Kidney epithelial cell (primary cell): Measurements from ENCODE around the gene L3MBTL4. TPM values are rescaled to one million over a fixed set of nuclear protein-coding genes. Genes with fewer than 3 reads are reported as not detected.

Experiments
- DNase-seq: peaks from one replicate; pipeline ENCODE4 v3.0.0-alpha.2; 2010; ENCODE audit warnings: low read depth
- H3K27me3 ChIP-seq: 2 replicates; pipeline ENCODE4 v1.6.0; 2011; ENCODE audit warnings: low read length; ENCODE audit not compliant: control insufficient read depth, insufficient read depth
- H3K36me3 ChIP-seq: 2 replicates; pipeline ENCODE4 v1.5.1; 2011; ENCODE audit warnings: low read length; ENCODE audit not compliant: control insufficient read depth, insufficient read depth
- H3K4me3 ChIP-seq: 2 replicates; pipeline ENCODE4 v1.5.1; 2011; ENCODE audit warnings: low read depth, mild to moderate bottlenecking, control low read depth, low read length
- total RNA-seq: library from RNA; depleted of rRNA; stranded (reverse); fragments of >200 nt; gene quantifications from 2 replicates; pipeline ENCODE4 v1.2.3, GENCODE V29; 2015
- TF ChIP-seq, protein P1 (sequence below): IDR thresholded peaks from 2 replicates; pipeline ENCODE4 v1.5.1; 2011; ENCODE audit warnings: mild to moderate bottlenecking, moderate library complexity, low read length, control low read depth, inconsistent platforms; ENCODE audit not compliant: insufficient read depth, poor library complexity, severe bottlenecking

Gene L3MBTL4
- total RNA-seq, 1 donor from 2014 or later = 9.8 TPM

DNA sequence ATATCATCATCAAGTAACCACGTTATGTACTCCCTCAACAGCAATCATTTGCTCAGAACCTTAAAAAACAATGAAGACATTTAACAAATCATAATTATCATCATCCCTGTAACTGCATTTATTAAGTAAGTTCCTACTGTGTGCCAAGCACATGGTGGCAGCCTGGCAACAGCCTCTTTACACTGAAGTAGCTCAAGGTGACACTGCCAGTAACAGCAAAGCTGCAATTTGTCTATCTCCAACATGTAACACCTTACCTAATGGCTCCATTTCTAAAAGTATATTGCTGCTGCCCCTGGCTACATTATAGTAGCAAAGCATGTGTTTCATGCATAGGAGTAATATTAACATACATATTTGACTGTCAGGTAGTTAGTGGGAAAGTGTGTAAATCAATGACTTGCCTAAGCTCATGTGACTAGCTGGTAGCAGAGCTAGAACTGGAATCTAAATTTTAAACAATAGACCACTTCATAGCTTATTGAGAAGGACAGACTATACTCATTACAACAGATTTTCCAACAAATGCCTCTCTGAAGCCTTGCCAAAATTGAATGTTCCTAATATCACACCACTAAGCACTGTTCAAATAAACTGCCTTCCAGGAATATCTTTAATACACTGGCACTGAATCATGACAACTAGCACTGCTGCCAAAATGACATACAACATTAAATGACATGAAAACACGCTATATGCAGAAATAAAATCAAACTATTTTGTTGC, 86.7 kb downstream of the L3MBTL4 start:
- Histone ChIP-seq H3K4me3 (no peak overlapping the region), H3K27me3 (no peaks in the 10 kb centered on the region), H3K36me3 (no peaks in the 10 kb centered on the region)
- TF ChIP-seq, protein P1, sequence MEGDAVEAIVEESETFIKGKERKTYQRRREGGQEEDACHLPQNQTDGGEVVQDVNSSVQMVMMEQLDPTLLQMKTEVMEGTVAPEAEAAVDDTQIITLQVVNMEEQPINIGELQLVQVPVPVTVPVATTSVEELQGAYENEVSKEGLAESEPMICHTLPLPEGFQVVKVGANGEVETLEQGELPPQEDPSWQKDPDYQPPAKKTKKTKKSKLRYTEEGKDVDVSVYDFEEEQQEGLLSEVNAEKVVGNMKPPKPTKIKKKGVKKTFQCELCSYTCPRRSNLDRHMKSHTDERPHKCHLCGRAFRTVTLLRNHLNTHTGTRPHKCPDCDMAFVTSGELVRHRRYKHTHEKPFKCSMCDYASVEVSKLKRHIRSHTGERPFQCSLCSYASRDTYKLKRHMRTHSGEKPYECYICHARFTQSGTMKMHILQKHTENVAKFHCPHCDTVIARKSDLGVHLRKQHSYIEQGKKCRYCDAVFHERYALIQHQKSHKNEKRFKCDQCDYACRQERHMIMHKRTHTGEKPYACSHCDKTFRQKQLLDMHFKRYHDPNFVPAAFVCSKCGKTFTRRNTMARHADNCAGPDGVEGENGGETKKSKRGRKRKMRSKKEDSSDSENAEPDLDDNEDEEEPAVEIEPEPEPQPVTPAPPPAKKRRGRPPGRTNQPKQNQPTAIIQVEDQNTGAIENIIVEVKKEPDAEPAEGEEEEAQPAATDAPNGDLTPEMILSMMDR = no peak
- DNase-seq = no peak

DNA sequence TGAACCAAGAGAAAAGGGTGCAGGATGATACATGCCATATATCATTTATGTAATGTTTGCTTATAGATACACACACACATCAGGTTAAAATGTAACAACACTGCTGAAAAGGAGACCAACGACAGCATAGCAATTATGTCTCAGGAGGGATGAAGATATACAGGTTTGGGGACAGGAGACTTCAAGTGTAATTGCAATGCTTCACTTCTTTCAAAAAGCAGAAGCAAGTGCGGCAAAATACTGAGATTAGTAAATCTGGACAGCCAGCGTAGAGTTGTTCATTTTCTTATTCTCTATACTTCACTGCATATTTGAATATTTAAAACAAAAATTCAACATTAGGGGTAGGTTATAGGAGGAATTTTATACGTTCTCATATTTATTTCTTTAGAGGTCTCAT, 87.2 kb downstream of the L3MBTL4 start:
- Histone ChIP-seq H3K36me3 (no peaks in the 10 kb centered on the region), H3K27me3 (no peaks in the 10 kb centered on the region), H3K4me3 (no peak overlapping the region)
- no peak for DNase-seq
- TF ChIP-seq, protein P1 = no peak

DNA sequence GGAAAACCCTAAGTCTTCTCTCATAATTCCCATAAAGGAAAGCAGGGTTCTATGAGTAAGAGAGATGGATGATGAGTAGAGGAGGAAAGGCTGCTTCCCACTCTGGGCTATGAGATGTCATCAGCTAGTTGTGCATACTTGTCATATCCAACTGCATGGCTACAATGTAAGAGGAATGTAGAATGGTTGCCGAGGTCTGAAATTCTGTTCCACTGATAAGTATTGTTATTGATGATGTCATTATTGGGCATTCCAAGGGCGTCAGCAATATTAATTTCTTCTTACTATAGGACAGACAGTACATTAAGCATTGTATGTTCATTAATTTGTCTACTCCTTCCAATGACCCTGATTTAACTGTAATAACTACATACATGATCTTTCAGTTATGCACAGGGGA, 88.1 kb downstream of the L3MBTL4 start:
- Histone ChIP-seq H3K27me3 (no peaks in the 10 kb centered on the region), H3K4me3 (no peak overlapping the region), H3K36me3 (no peaks in the 10 kb centered on the region)
- DNase-seq = no peak
- TF ChIP-seq, protein P1 = no peak

DNA sequence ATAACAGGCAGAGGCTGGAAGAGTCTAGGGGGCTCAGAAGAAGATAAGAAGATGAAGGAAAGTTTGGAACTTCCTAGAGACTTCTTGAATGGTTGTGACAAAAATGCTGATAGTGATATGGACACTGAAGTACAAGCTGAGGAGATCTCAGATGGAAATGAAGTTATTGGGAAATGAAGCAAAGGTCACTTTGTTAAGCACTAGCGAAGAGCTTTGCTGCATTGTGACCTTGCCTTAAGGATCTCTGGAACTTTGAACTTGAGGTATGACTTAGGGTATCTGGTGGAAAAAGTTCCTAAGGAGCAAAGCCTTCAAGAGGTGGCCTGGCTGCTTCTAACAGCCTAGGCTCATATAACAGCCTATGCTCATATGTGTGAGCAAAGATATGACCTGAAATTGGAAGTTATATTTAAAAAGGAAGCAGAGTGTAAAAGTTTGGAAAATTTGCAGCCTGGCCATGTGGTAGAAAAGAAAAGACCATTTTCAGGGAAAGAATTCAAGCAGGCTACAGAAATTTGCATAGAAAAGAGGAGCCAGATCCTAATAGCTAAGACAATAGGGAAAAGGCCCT, 91.3 kb downstream of the L3MBTL4 start:
- no peaks in the 10 kb centered on the region for H3K27me3 ChIP-seq
- H3K36me3 ChIP-seq = no peaks in the 10 kb centered on the region
- H3K4me3 ChIP-seq = no peak overlapping the region
- TF ChIP-seq, protein P1 = no peak
- DNase-seq = no peak

DNA sequence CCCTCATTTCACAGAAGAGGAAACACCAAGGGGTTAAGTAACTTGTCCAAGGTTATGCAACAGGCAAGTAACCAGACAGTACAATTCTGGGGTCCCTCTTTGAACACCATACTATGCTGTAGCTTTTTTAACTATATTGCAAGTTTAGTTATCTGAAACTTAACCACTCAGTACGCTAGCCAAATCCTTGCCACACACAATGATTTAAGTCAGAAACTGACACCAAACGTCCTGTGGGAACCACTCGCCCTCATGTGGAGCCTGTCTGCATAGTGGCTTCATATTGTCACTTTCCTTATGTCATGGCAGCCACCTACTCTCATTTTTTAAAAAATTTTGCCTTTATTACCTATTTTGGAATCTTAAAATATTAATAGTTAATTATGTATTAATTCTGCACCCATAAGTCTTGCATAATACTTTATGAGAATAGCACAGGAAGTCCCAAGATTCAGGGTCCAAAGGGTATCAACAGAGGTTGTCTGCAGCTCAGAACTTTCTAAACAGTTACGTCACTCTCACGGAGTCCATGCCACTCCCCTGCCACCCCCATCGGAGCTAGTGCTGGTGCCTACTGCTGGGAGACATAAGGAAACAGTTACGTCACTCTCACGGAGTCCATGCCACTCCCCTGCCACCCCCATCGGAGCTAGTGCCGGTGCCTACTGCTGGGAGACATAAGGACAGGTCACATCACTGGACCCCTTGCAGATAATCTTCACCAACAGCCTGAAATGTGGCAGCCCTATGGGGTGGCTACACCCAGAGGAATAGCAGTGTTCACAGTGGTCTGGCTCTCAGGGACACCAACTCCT, 99.0 kb downstream of the L3MBTL4 start:
- H3K4me3 ChIP-seq = no peak overlapping the region
- TF ChIP-seq, protein P1 = no peak
- no peaks in the 10 kb centered on the region for H3K36me3 ChIP-seq
- no peaks in the 10 kb centered on the region for H3K27me3 ChIP-seq
- no peak for DNase-seq
